GM12878 (cell line): ENCODE measurements around the gene SHROOM1.

Source experiments
- BMI1 ChIP-seq: fragments of 450-650 bp; IDR thresholded peaks from 2 replicates; pipeline ENCODE4 v1.6.1; 2016; ENCODE audit warnings: mild to moderate bottlenecking, moderate library complexity, borderline replicate concordance
- CBX5 ChIP-seq: sonication (generic); IDR thresholded peaks from 2 replicates; pipeline ENCODE4 v1.6.1; 2016; ENCODE audit warnings: low read depth, moderate library complexity, mild to moderate bottlenecking, inconsistent platforms
- CTCF ChIP-seq, 3 experiments: IDR thresholded peaks in 2 of 3; conservative IDR thresholded peaks in 1 of 3; 2 replicates each; pipeline ENCODE4 v1.5.1; 2011; ENCODE audit warnings: low read depth in 3 of 3, low read length in 3 of 3, mild to moderate bottlenecking in 3 of 3, control low read depth in 2 of 3, moderate library complexity in 2 of 3, inconsistent platforms in 1 of 3, mixed read lengths in 1 of 3; ENCODE audit not compliant: control insufficient read depth in 2 of 3, insufficient read depth in 1 of 3; ENCODE audit errors: extremely low read depth in 1 of 3
- GABPA ChIP-seq: IDR thresholded peaks from 2 replicates; pipeline ENCODE4 v1.6.1; 2014; ENCODE audit warnings: antibody characterized with exemption, low read depth, mild to moderate bottlenecking, inconsistent platforms
- NRF1 ChIP-seq: conservative IDR thresholded peaks from 2 replicates; pipeline ENCODE4 v1.6.1; 2011; ENCODE audit warnings: mild to moderate bottlenecking, low read depth, low read length, improper control_type of control experiment
- POLR2A ChIP-seq: IDR thresholded peaks from 2 replicates; pipeline ENCODE4 v1.6.1; 2011; ENCODE audit warnings: low read depth, mild to moderate bottlenecking, low read length
- RAD21 ChIP-seq: IDR thresholded peaks from 2 replicates; pipeline ENCODE4 v1.6.1; 2011; ENCODE audit warnings: mild to moderate bottlenecking, low read depth, low read length, moderate library complexity; ENCODE audit not compliant: insufficient read depth
- REST ChIP-seq: IDR thresholded peaks from 2 replicates; pipeline ENCODE4 v1.6.1; 2012; ENCODE audit warnings: mild to moderate bottlenecking, low read depth, low read length
- SP1 ChIP-seq: IDR thresholded peaks from one replicate; pipeline ENCODE4 v1.6.1; 2011; ENCODE audit warnings: low read depth, low read length

- no peak for TF ChIP-seq NRF1
- no peak for TF ChIP-seq RAD21
- no peak for TF ChIP-seq CBX5
- TF ChIP-seq POLR2A = no peak
- no peak for TF ChIP-seq BMI1
- TF ChIP-seq CTCF (IDR thresholded peaks at IDR 0.05 in 2 of 3, conservative IDR thresholded peaks at IDR 0.05 in 1 of 3; ENCODE audit: control insufficient read depth in 2 of 3, extremely low read depth in 1 of 3, insufficient read depth in 1 of 3, low read depth in 3 of 3, low read length in 3 of 3) = no peak
- no peak for TF ChIP-seq SP1
- TF ChIP-seq GABPA = no peak
- no peak for TF ChIP-seq REST
Measured at GRCh38 chr5:132853323-132853722, 22.9 kb upstream of the SHROOM1 start.
